ENCODE results near the gene CHRNA7.

CHRNA7 gene

GRCh38 chr15:32089851-32090359 lies 59.6 kb downstream of the CHRNA7 start:
- no peak for DNase-seq (ENCODE audit: low spot score)

GRCh38 chr15:32091505-32092380 lies 61.4 kb downstream of the CHRNA7 start:
- no peak for DNase-seq (ENCODE audit: low spot score)

GRCh38 chr15:32096213-32096612 lies 65.9 kb downstream of the CHRNA7 start:
- no peak for DNase-seq (ENCODE audit: low spot score)

- DNase-seq (ENCODE audit: low spot score) = no peak
Measured at GRCh38 chr15:32096916-32097617, 66.8 kb downstream of the CHRNA7 start.

- DNase-seq (ENCODE audit: low spot score) = no peak
Measured at GRCh38 chr15:32098033-32098432, 67.7 kb downstream of the CHRNA7 start.

GRCh38 chr15:32099097-32099785 lies 68.9 kb downstream of the CHRNA7 start:
- DNase-seq (ENCODE audit: low spot score) = no peak

GRCh38 chr15:32099956-32100684 lies 69.8 kb downstream of the CHRNA7 start:
- DNase-seq (ENCODE audit: low spot score) = no peak

- no peak for DNase-seq (ENCODE audit: low spot score)
Measured at GRCh38 chr15:32104061-32104995, 74.0 kb downstream of the CHRNA7 start.

- no peak for DNase-seq (ENCODE audit: low spot score)
Measured at GRCh38 chr15:32105258-32106241, 75.2 kb downstream of the CHRNA7 start.

GRCh38 chr15:32106401-32107381 lies 76.4 kb downstream of the CHRNA7 start:
- no peak for DNase-seq (ENCODE audit: low spot score)

- DNase-seq (ENCODE audit: low spot score) = no peak
Measured at GRCh38 chr15:32107477-32108080, 77.3 kb downstream of the CHRNA7 start.

- no peak for DNase-seq (ENCODE audit: low spot score)
Measured at GRCh38 chr15:32108661-32109060, 78.3 kb downstream of the CHRNA7 start.

GRCh38 chr15:32112101-32112500 lies 81.8 kb downstream of the CHRNA7 start:
- no peak for DNase-seq (ENCODE audit: low spot score)

- DNase-seq (ENCODE audit: low spot score) = no peak
Measured at GRCh38 chr15:32113224-32113623, 82.9 kb downstream of the CHRNA7 start.

GRCh38 chr15:32117122-32117521 lies 86.8 kb downstream of the CHRNA7 start:
- DNase-seq (ENCODE audit: low spot score) = no peak

- no peak for DNase-seq (ENCODE audit: low spot score)
Measured at GRCh38 chr15:32119286-32119685, 89.0 kb downstream of the CHRNA7 start.

- no peak for DNase-seq (ENCODE audit: low spot score)
Measured at GRCh38 chr15:32119694-32120330, 89.5 kb downstream of the CHRNA7 start.

All from GM03348 (cell line).